HFFc6 (cell line): Measurements from ENCODE around the gene TOMM6. TPM values are rescaled to one million over a fixed set of nuclear protein-coding genes. Genes with fewer than 3 reads are reported as not detected.

Experiments
- DNase-seq: peaks from one replicate; pipeline ENCODE4 v3.0.0-alpha.2; 2018
- H3K27ac Mint-ChIP-seq: 2 replicates; pipeline ENCODE4 v1.8.0; 2020; ENCODE audit warnings: mild to moderate bottlenecking, mixed read lengths
- H3K27me3 Mint-ChIP-seq: 2 replicates; pipeline ENCODE4 v1.8.0; 2021; ENCODE audit warnings: mild to moderate bottlenecking, moderate library complexity, mixed read lengths; ENCODE audit not compliant: insufficient read depth
- H3K36me3 Mint-ChIP-seq: 2 replicates; pipeline ENCODE4 v1.8.0; 2021; ENCODE audit warnings: low read depth, mixed read lengths
- H3K4me1 Mint-ChIP-seq: 2 replicates; pipeline ENCODE4 v1.8.0; 2020; ENCODE audit warnings: low read depth, mixed read lengths
- H3K4me3 Mint-ChIP-seq: 2 replicates; pipeline ENCODE4 v1.8.0; 2020; ENCODE audit warnings: mild to moderate bottlenecking, moderate library complexity, mixed read lengths
- H3K9me3 Mint-ChIP-seq: 2 replicates; pipeline ENCODE4 v1.8.0; 2020; ENCODE audit warnings: mild to moderate bottlenecking, mixed read lengths
- CTCF ChIP-seq: fragments of 200-600 bp; sonication (generic); IDR thresholded peaks from 2 replicates; pipeline ENCODE4 v1.5.0; 2021; ENCODE audit warnings: antibody characterized with exemption, mild to moderate bottlenecking
- total RNA-seq, 6 experiments: library from RNA; stranded (reverse); fragmentation: NEBNext Ultra II Directional; extraction: Animal tissue kit (Norgen Biotek cat#: 25700); gene quantifications; 2 replicates in 1 of 6; 3 replicates in 5 of 6; pipeline ENCODE4 v1.2.3, GENCODE V29; 2021

Gene TOMM6
- total RNA-seq, 6 experiments from 2014 or later = 216 to 234 (median 228) TPM

GRCh38 chr6:41784581-41785171, 2.8 kb upstream of the TOMM6 start:
- Mint-ChIP-seq H3K27me3 (peaks cover 6% of the 10 kb centered on the region), H3K9me3 (no peaks in the 10 kb centered on the region), H3K27ac (no peak overlapping the region), H3K36me3 (peaks cover 14% of the 10 kb centered on the region), H3K4me3 (no peak overlapping the region), H3K4me1 (peaks cover 22% of the 10 kb centered on the region)
- DNase-seq = no peak
- TF ChIP-seq CTCF = no peak

GRCh38 chr6:41785254-41785653, 2.2 kb upstream of the TOMM6 start:
- DNase-seq = no peak
- H3K36me3 Mint-ChIP-seq = peaks cover 19% of the 10 kb centered on the region
- H3K4me3 Mint-ChIP-seq = no peak overlapping the region
- no peaks in the 10 kb centered on the region for H3K9me3 Mint-ChIP-seq
- no peak overlapping the region for H3K27ac Mint-ChIP-seq
- TF ChIP-seq CTCF = no peak
- peaks cover 6% of the 10 kb centered on the region for H3K27me3 Mint-ChIP-seq
- peaks cover 27% of the 10 kb centered on the region for H3K4me1 Mint-ChIP-seq

GRCh38 chr6:41785689-41786450, 1.6 kb upstream of the TOMM6 start:
- Mint-ChIP-seq H3K36me3 (peaks cover 21% of the 10 kb centered on the region), H3K27me3 (peaks cover 6% of the 10 kb centered on the region), H3K9me3 (no peaks in the 10 kb centered on the region), H3K27ac (no peak overlapping the region; the same call in 1 of the 2 replicates), H3K4me1 (peaks cover 26% of the 10 kb centered on the region), H3K4me3 (peak overlapping the region; percentile 99)
- DNase-seq = no peak
- TF ChIP-seq CTCF = no peak

GRCh38 chr6:41786451-41787218, 859 bp upstream of the TOMM6 start:
- H3K36me3 Mint-ChIP-seq = peaks cover 21% of the 10 kb centered on the region
- peak; percentile 59 for DNase-seq
- H3K27ac Mint-ChIP-seq = peak overlapping the region; percentile 96
- no peaks in the 10 kb centered on the region for H3K9me3 Mint-ChIP-seq
- H3K4me1 Mint-ChIP-seq = peaks cover 20% of the 10 kb centered on the region
- H3K27me3 Mint-ChIP-seq = peaks cover 6% of the 10 kb centered on the region
- TF ChIP-seq CTCF = peak; percentile 86
- peak overlapping the region; percentile 99 for H3K4me3 Mint-ChIP-seq

GRCh38 chr6:41789390-41789724, 1.9 kb downstream of the TOMM6 start:
- peaks cover 21% of the 10 kb centered on the region for H3K36me3 Mint-ChIP-seq
- no peak overlapping the region; the same call in 1 of the 2 replicates for H3K27ac Mint-ChIP-seq
- peaks cover 6% of the 10 kb centered on the region for H3K27me3 Mint-ChIP-seq
- no peaks in the 10 kb centered on the region for H3K9me3 Mint-ChIP-seq
- H3K4me1 Mint-ChIP-seq = peaks cover 20% of the 10 kb centered on the region
- peak overlapping the region; percentile 99 for H3K4me3 Mint-ChIP-seq
- TF ChIP-seq CTCF = no peak
- DNase-seq = no peak
